Measurements from ENCODE around the gene ZNF407. TPM values are rescaled to one million over a fixed set of nuclear protein-coding genes. Genes with fewer than 3 reads are reported as not detected.

Gene ZNF407
- total and polyA plus RNA-seq, 2 of the 13 experiments (the other 11 are each of a cell fraction or from before 2014, with no cell fraction given) = 2.3 to 8.7 TPM

GRCh38 chr18:75072672-75073371 lies 475.2 kb downstream of the ZNF407 start:
- no peak overlapping the region for H3K27ac ChIP-seq (ENCODE audit: extremely low read length, insufficient read depth, low read length)
- peaks cover 1 to 25% of the 10 kb centered on the region in 2 experiments; a peak in 3 of 5 replicates for H3K27me3 ChIP-seq (ENCODE audit: control insufficient read depth in 1 of 2, insufficient read depth in 2 of 2, low read length in 2 of 2)
- CTCF ChIA-PET (ENCODE audit: low intra/inter-chr PET ratio, low total read pairs) = no interaction called here
- in situ Hi-C loops (cut with HindIII; ENCODE audit: extremely low pct_ligation_motif_present, low pct_unique_long_range_greater_than_20kb) = no loop called here
- POLR2A ChIA-PET = no interaction called here
- no peaks in the 10 kb centered on the region for H3K36me3 ChIP-seq (replicated peaks in 1 of 2; ENCODE audit: control insufficient read depth in 1 of 2, insufficient read depth in 2 of 2, low read length in 2 of 2)
- FAIRE-seq (no peak), DNase-seq (ENCODE audit: low spot score) (no peak), ATAC-seq (peak; percentile 38)
- no peaks in the 10 kb centered on the region for H4K20me1 ChIP-seq (ENCODE audit: insufficient read depth, low read length)
- H3K9me3 ChIP-seq (ENCODE audit: low read length) = peaks cover 2% of the 10 kb centered on the region
- BruUV-seq (replicated peaks) = no TSS peak
- H3K4me1 ChIP-seq (ENCODE audit: insufficient read depth, low read length) = peaks cover 31% of the 10 kb centered on the region
- no peak overlapping the region for H3K9ac ChIP-seq (ENCODE audit: insufficient read depth, low read depth, low read length)
- no peak overlapping the region for H3K4me3 ChIP-seq (replicated peaks in 1 of 3; ENCODE audit: insufficient read depth in 1 of 3, low read depth in 2 of 3, low read length in 3 of 3)
- intact Hi-C loops (cut with micrococcal nuclease; ENCODE audit: unreplicated experiment) = no loop called here
- TF ChIP-seq JUN (CRISPR knock-in tag; IDR thresholded peaks at IDR 0.05) (no peak), STAG1 (CRISPR knock-in tag; IDR thresholded peaks at IDR 0.05) (0 out of 2 replicates have a peak, but pooled peaks have one; percentile 7), SIX4 (CRISPR knock-in tag; IDR thresholded peaks at IDR 0.05) (no peak), XRCC5 (optimal IDR thresholded peaks at IDR 0.05; ENCODE audit: low read length) (no peak), RFXANK (CRISPR knock-in tag; IDR thresholded peaks at IDR 0.05) (no peak)
- TF ChIP-seq, protein P1, sequence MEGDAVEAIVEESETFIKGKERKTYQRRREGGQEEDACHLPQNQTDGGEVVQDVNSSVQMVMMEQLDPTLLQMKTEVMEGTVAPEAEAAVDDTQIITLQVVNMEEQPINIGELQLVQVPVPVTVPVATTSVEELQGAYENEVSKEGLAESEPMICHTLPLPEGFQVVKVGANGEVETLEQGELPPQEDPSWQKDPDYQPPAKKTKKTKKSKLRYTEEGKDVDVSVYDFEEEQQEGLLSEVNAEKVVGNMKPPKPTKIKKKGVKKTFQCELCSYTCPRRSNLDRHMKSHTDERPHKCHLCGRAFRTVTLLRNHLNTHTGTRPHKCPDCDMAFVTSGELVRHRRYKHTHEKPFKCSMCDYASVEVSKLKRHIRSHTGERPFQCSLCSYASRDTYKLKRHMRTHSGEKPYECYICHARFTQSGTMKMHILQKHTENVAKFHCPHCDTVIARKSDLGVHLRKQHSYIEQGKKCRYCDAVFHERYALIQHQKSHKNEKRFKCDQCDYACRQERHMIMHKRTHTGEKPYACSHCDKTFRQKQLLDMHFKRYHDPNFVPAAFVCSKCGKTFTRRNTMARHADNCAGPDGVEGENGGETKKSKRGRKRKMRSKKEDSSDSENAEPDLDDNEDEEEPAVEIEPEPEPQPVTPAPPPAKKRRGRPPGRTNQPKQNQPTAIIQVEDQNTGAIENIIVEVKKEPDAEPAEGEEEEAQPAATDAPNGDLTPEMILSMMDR (CRISPR knock-in tag; IDR thresholded peaks at IDR 0.05) = peak; percentile 24
- H2AFZ ChIP-seq (ENCODE audit: low read length) = no peak overlapping the region
- no peak overlapping the region for H3K4me2 ChIP-seq (ENCODE audit: low read depth, low read length)
- 60% methylated on average over 19 of the region's 21 CpGs for WGBS (ENCODE audit: low lambda C conversion rate)
- H3K79me2 ChIP-seq (ENCODE audit: insufficient read depth, low read length) = no peaks in the 10 kb centered on the region

- FAIRE-seq = no peak
- Histone ChIP-seq H4K20me1 (ENCODE audit: insufficient read depth, low read length) (no peaks in the 10 kb centered on the region), H3K4me1 (ENCODE audit: insufficient read depth, low read length) (peaks cover 31% of the 10 kb centered on the region), H3K27ac (ENCODE audit: extremely low read length, insufficient read depth, low read length) (no peak overlapping the region), H2AFZ (ENCODE audit: low read length) (no peak overlapping the region), H3K36me3 (replicated peaks in 1 of 2; ENCODE audit: control insufficient read depth in 1 of 2, insufficient read depth in 2 of 2, low read length in 2 of 2) (no peaks in the 10 kb centered on the region), H3K79me2 (ENCODE audit: insufficient read depth, low read length) (no peaks in the 10 kb centered on the region), H3K9ac (ENCODE audit: insufficient read depth, low read depth, low read length) (no peak overlapping the region), H3K4me3 (replicated peaks in 1 of 3; ENCODE audit: insufficient read depth in 1 of 3, low read depth in 2 of 3, low read length in 3 of 3) (no peak overlapping the region), H3K4me2 (ENCODE audit: low read depth, low read length) (no peak overlapping the region), H3K27me3 (ENCODE audit: control insufficient read depth in 1 of 2, insufficient read depth in 2 of 2, low read length in 2 of 2) (peaks cover 1 to 25% of the 10 kb centered on the region in 2 experiments; a peak in 3 of 5 replicates), H3K9me3 (ENCODE audit: low read length) (peaks cover 9% of the 10 kb centered on the region)
- BruUV-seq (replicated peaks) = no TSS peak
- intact Hi-C loops (cut with micrococcal nuclease; ENCODE audit: unreplicated experiment) (no loop called here), in situ Hi-C loops (cut with HindIII; ENCODE audit: extremely low pct_ligation_motif_present, low pct_unique_long_range_greater_than_20kb) (no loop called here)
- TF ChIP-seq ZNF678 (CRISPR knock-in tag; IDR thresholded peaks at IDR 0.05) (no peak), ZNF451 (CRISPR knock-in tag; IDR thresholded peaks at IDR 0.05) (no peak), POLR2AphosphoS2 (IDR thresholded peaks at IDR 0.05; ENCODE audit: low read depth, low read length) (no peak), ZNF264 (CRISPR knock-in tag; IDR thresholded peaks at IDR 0.05) (no peak), ZNF644 (CRISPR knock-in tag; IDR thresholded peaks at IDR 0.05; ENCODE audit: low read depth) (no peak), ZNF232 (CRISPR knock-in tag; IDR thresholded peaks at IDR 0.05; ENCODE audit: borderline replicate concordance) (no peak), ZSCAN25 (CRISPR knock-in tag; IDR thresholded peaks at IDR 0.05) (no peak)
- TF ChIP-seq, protein P2, sequence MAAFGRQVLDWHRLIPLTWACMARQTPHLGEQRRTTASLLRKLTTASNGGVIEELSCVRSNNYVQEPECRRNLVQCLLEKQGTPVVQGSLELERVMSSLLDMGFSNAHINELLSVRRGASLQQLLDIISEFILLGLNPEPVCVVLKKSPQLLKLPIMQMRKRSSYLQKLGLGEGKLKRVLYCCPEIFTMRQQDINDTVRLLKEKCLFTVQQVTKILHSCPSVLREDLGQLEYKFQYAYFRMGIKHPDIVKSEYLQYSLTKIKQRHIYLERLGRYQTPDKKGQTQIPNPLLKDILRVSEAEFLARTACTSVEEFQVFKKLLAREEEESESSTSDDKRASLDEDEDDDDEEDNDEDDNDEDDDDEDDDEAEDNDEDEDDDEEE (CRISPR knock-in tag; IDR thresholded peaks at IDR 0.05) = no peak
- ATAC-seq = no peak
- POLR2A ChIA-PET = no interaction called here
- no peak for DNase-seq (ENCODE audit: low spot score)
- CTCF ChIA-PET (ENCODE audit: low intra/inter-chr PET ratio, low total read pairs) = no interaction called here
- 50% methylated on average over 7 of the region's 9 CpGs for WGBS (ENCODE audit: low lambda C conversion rate)
Measured at GRCh38 chr18:75073654-75074053, 476.0 kb downstream of the ZNF407 start.
